ENCODE measurements around the gene MICA. TPM values are rescaled to one million over a fixed set of nuclear protein-coding genes. Genes with fewer than 3 reads are reported as not detected.

Gene MICA
- polyA plus RNA-seq, 2 of the 4 experiments (the other 2 are of a cell fraction) = 20.5 to 22.8 TPM

GRCh38 chr6:31354158-31354863, 49.1 kb upstream of the MICA start:
- Histone ChIP-seq H3K9me3 (no peaks in the 10 kb centered on the region), H3K4me1 (no peaks in the 10 kb centered on the region), H3K4me3 (no peak overlapping the region), H3K4me2 (no peak overlapping the region), H3K27ac (no peak overlapping the region)
- FAIRE-seq (no peak), DNase-seq (ENCODE audit: low read depth in 1 of 2, low spot score in 1 of 2) (no peak), ATAC-seq (no peak)
- ChIA-PET CTCF (interaction anchor here (0.9 to 1.0 kb wide), 2 partner anchors 12 to 69 kb away, joined by 4 to 5 read pairs; no protein-coding TSS in a partner anchor), POLR2A (no interaction called here)
- 46% methylated on average over 7 of the region's 11 CpGs for WGBS (ENCODE audit: missing lambda C conversion rate)
- TF ChIP-seq RARB (CRISPR knock-in tag; IDR thresholded peaks at IDR 0.05) (no peak), KDM1A (IDR thresholded peaks at IDR 0.05; ENCODE audit: low read depth) (no peak), FOSL2 (IDR thresholded peaks at IDR 0.05) (no peak), FOSL2 (CRISPR knock-in tag; IDR thresholded peaks at IDR 0.05) (no peak), ATOH8 (CRISPR knock-in tag; IDR thresholded peaks at IDR 0.05; ENCODE audit: low read depth) (no peak), ELK1 (IDR thresholded peaks at IDR 0.05; ENCODE audit: low read depth, low read length) (no peak), JUNB (IDR thresholded peaks at IDR 0.05) (no peak), CHD4 (IDR thresholded peaks at IDR 0.05; ENCODE audit: borderline replicate concordance) (no peak), JUN (IDR thresholded peaks at IDR 0.05) (no peak), EHF (CRISPR knock-in tag; IDR thresholded peaks at IDR 0.05) (no peak), MYC (IDR thresholded peaks at IDR 0.05; ENCODE audit: borderline replicate concordance, low read length) (no peak), POLR2A (IDR thresholded peaks at IDR 0.05; ENCODE audit: low read length) (no peak), ESRRA (IDR thresholded peaks at IDR 0.05; ENCODE audit: borderline replicate concordance, low read length) (no peak), CHD2 (IDR thresholded peaks at IDR 0.05; ENCODE audit: low read length, partially characterized antibody) (no peak), BCL3 (IDR thresholded peaks at IDR 0.05) (no peak), USF2 (IDR thresholded peaks at IDR 0.05) (no peak), SMC3 (IDR thresholded peaks at IDR 0.05) (no peak), EHMT2 (IDR thresholded peaks at IDR 0.05; ENCODE audit: low read depth) (no peak), MAFK (IDR thresholded peaks at IDR 0.05; ENCODE audit: partially characterized antibody) (no peak), BHLHE40 (IDR thresholded peaks at IDR 0.05; ENCODE audit: low read depth, low read length) (no peak)

GRCh38 chr6:31354864-31355582, 48.4 kb upstream of the MICA start:
- ChIA-PET CTCF (interaction anchor here (0.9 to 1.0 kb wide), 2 partner anchors 12 to 69 kb away, joined by 3 to 5 read pairs; no protein-coding TSS in a partner anchor), POLR2A (no interaction called here)
- FAIRE-seq (no peak), ATAC-seq (no peak), DNase-seq (ENCODE audit: low read depth in 1 of 2, low spot score in 1 of 2) (no peak)
- no peak overlapping the region for H3K27ac ChIP-seq
- no peaks in the 10 kb centered on the region for H3K9me3 ChIP-seq
- no peak overlapping the region for H3K4me3 ChIP-seq
- no peaks in the 10 kb centered on the region for H3K4me1 ChIP-seq
- H3K4me2 ChIP-seq = no peak overlapping the region
- 70% methylated on average over 11 of the region's 11 CpGs for WGBS (ENCODE audit: missing lambda C conversion rate)
- no peak for TF ChIP-seq EHMT2 (IDR thresholded peaks at IDR 0.05; ENCODE audit: low read depth)
- no peak for TF ChIP-seq MAFK (IDR thresholded peaks at IDR 0.05; ENCODE audit: partially characterized antibody)
- no peak for TF ChIP-seq REST (IDR thresholded peaks at IDR 0.05)
- TF ChIP-seq TP53 (CRISPR knock-in tag; IDR thresholded peaks at IDR 0.05) = no peak
- no peak for TF ChIP-seq KDM5A (IDR thresholded peaks at IDR 0.05)
- no peak for TF ChIP-seq ESRRA (IDR thresholded peaks at IDR 0.05; ENCODE audit: borderline replicate concordance, low read length)
- TF ChIP-seq HOXA7 (CRISPR knock-in tag; IDR thresholded peaks at IDR 0.05) = no peak
- no peak for TF ChIP-seq CEBPB (IDR thresholded peaks at IDR 0.05)
- TF ChIP-seq HES2 (IDR thresholded peaks at IDR 0.05) = no peak
- no peak for TF ChIP-seq JUNB (IDR thresholded peaks at IDR 0.05)
- no peak for TF ChIP-seq NFE2L2 (conservative IDR thresholded peaks at IDR 0.05; ENCODE audit: low read length)
- no peak for TF ChIP-seq KDM1A (IDR thresholded peaks at IDR 0.05; ENCODE audit: low read depth)
- TF ChIP-seq ZFP36 (IDR thresholded peaks at IDR 0.05; ENCODE audit: borderline replicate concordance, partially characterized antibody) = no peak
- TF ChIP-seq HEYL (CRISPR knock-in tag; IDR thresholded peaks at IDR 0.05) = no peak
